NCI-H1694 (cell line): ENCODE data around the gene CDH23.

Experiments used
- DNase-seq: peaks from one replicate; lab custom pipeline; 2025; lab: John Stamatoyannopoulos, UW

Gene CDH23

DNA sequence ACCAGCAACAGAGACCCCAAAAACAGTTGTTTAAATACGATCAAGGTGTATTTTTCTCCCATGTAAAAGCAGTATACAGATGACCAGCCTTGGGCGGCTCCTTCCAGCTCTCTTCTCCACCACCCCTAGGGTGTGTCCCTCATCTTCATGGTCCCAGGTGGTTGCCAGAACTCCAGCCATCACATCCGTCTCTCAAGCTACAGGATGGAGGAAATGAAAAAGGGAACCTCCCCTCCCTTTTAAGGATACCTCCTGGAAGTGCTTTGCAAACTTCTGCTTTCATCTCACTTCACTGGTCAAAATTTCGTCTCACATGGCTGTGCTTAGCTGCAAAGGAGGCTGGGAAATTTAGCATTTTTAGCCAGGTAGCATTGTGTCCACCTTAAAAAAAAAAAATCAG lies 263.6 kb downstream of the CDH23 start:
- DNase-seq = no peak

DNA sequence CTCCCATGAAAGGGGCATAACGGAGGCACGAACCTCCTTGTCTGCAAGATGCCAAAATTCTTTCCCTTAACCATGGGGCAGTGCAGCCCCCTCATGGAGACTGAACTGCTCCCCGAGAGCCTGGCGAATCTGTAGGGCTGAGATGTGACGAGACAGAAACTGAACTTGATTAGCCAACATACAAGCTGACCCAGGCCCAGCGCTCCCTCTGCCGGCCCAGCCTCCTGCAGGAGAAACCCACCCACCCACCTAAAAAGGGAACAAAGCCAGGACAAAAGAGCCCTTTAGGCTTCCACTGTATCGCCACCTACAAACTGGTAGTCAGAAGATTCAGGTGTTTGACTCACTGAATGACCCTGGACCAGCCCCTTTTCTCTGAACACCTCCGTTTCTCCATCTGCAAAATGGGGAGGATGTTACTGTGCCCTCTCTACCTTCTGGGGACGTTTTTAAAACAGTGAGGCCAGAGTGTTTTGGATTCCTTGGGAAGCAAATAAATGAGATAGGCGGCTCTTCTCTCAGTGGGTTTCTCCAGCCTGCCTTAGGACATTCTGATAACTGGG lies 264.4 kb downstream of the CDH23 start:
- no peak for DNase-seq

DNA sequence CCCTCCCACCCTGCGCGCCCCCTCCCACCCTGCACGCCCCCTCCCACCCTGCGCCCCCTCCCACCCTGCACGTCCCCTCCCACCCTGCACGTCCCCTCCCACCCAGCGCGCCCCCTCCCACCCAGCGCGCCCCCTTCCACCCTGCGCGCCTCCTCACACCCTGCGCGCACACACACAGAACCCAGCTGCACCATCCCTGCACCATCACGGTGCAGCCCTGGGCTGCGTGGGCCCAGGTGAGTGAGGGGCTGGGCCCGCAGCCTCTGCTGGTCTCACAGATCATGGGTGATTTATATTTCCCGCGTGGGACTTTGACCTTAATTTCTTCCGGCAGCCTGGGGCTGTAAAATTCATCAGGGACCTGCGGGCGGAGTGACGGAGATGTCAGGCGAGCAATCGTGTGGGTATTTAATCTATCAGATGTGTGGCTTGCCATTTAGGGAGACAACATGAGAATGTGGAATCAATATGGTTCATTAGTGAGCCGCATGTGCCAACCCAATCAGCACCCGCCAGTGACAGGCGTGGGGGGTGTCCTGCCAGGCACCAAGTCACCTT lies 265.1 kb downstream of the CDH23 start:
- DNase-seq = no peak

DNA sequence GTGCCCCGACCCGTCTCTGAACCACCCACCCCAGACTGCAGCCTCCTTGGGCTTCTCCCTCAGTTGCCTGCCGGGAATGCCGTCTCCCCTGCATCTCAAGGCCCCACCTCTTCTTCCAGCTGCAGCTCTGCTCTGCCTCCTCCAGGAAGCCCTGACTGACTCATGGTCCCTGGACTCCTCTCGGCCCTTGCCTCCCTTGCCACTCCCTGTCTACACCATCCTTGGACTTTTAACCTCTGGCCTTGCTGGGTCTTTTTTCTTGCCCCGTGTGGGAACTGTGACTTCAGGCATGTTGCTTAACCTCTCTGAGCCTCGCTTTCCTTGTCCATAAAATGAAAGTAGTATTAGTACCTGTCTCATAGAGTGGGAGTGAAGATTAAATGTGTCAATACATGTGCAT lies 266.6 kb downstream of the CDH23 start:
- no peak for DNase-seq

DNA sequence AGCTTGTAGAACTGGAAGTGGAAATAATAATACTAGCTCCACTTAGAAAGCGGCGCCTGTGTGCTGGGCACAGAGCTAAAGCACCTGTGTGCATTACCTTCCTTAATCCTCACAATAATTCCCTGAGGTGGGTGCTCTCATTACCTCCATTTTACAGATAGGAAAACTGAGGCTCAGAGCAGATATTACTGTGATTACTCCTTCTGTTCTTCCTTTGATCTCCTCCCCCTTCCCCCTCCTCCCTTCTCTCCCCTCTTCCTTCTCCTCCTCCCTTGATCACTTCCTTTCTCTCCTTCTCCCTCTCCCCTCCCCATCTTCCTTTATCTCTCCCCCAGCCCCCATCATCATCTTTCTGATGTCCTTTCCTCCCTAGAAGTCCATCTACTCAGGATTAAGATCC lies 267.9 kb downstream of the CDH23 start:
- DNase-seq = no peak

DNA sequence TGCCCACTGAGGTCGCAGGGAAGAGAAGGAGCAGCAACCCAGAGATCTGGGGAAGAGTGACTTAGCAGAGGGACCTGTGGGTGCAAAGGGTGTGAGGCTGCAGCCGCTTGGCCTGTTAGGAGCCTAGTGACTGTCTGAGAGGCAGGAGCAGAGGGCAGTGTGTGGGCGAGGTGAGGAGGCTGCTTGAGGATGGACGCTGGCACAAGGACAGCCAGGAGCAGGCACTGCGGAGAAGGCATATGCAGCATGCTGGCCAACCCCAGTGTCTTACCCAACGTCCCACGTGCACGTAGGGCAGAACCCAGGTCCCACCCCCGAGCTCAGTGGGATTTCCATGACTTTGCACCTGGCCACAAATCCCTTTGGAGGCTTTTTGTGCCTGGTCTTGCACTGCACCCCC lies 268.7 kb downstream of the CDH23 start:
- DNase-seq = no peak

DNA sequence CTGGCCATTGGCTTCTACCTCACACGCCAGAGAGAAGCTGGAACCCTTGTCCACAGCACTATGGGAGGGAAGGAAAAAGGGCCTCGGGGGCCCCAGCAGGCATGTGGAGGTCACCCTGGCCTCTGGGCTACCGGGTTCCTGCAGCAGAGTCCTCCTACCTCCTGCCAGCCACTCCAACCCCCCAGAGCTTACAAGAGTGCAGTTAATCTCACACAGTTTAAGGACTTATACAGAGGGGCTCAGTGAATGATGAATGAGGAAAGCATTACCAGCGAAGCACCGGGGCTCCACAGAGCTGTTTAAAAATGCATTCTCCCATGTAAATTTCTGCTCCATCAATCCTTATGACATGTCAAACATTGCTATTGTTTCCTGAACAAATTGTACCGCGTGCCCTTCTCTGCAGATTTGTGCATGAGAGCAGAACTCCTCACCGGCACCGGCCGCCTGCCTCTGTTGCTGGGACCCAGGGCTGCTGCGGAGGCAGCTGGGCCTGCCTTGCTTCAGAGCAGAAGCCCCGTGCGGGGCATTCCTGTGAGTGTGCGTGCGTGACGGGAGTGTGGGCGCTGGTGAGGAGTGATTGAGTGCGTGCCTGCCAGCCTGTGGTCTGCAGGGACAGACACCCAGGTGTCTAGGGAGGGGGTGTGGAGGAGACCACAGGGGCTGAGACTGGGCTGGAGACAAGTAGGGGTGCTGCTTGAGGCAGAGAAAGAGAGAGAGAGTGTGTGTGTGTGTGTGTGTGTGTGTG lies 270.1 kb downstream of the CDH23 start:
- no peak for DNase-seq

DNA sequence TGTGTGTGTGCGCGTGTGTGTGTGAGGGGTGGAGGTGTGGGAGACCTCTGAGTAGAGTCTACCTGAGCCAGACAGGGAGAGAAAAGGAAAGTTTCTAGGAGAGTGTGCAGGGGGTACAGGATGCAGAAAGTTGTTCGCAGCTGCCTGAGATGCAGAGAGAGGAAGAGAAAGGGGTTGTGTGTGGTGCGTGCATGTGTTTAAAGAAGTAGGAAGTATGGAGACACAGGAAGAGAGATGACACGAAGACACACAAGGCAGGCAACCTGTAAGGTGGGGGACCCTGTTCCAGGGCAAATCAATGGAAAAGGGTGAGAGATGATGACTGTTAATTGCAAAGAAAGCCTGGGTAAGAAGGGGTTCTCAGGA lies 270.6 kb downstream of the CDH23 start:
- no peak for DNase-seq

DNA sequence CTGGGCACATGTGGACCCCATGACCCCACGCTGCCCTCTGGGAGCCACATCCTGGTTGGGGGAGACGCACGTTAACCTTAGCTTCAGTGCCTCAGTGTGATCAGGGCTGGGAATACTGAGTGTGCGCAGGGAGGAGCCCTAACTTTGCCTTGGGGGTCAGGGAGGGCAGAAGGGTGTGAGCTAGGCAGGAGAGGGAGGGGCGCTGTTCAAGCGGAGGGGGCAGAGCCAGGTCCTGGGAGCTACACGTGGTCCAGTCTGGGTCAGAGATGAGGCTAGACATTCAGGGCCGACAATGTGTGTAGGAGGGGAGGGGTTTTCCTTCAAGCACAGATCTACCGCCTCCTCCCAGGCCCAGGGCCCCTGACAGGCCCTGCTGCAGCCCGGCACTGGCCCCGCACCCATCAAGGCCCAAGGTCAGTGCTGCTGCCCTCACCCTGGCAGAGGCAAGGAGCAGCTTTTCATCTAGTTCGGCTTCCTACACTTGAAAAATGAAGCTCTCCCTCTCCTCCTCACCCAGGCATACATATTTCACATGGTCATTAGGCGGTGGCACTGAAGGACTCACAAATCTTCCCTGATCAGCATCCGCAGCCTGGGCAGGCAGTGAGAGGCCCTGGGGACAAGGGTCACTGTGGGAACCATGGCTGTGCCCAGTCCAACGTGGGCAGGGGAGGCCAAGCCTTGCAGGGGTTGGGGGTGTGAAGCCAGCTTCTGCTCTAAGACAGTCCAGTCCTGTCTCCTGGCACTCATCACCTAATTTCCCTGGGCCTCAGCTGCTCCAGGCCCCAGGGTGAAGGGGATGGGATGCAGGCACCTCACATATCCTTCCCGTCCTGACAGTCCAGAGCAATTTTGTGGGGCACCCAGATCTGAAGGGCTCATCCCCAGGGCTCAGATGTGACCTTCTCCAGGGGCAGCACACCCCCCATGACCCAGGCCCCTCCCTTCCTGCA lies 275.6 kb downstream of the CDH23 start:
- no peak for DNase-seq

DNA sequence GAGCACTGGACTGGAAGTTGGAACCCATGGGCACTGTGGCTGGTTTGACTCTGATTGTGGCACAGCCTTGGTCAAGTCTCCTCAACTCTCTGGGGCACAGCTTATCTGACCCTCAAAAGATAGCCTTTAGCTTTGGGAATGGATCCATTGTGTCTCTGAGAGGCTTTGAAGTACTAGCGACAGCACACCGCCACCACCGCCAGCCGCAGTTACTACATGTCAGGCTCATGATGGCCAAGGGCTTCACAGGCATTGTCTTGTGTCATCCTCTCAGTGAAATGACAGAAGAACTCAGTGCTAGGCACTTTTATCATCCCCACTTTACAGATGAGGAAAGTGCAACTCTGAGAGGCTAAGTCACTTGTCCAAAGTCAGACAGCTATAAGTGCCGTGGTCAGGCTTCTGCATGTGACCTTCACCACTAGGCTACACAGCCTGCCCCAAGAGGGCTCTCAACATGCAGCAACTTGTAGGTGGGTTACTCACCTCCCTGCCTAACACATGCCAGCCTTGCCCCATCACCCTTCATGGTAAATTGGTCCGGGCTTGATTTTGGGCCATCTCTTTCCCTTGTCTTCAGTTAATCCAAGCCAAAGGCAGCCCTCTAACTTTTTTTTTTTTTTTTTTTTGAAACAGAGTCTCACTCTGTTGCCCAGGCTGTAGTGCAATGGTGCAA lies 278.7 kb downstream of the CDH23 start:
- DNase-seq = no peak

DNA sequence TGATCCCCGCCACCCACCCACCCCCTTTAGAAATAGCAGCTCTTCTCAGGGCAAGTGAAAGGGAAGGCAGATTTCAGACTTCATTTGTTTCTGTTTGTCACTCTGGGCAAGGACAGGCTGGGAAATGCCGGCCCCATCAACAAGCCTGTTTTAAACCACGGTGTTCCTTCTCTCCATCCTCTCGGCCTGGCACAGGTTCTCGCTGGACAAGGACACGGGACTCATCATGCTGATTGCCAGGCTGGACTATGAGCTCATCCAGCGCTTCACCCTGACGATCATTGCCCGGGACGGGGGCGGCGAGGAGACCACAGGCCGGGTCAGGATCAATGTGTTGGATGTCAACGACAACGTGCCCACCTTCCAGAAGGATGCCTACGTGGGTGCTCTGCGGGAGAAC lies 280.5 kb downstream of the CDH23 start:
- no peak for DNase-seq

DNA sequence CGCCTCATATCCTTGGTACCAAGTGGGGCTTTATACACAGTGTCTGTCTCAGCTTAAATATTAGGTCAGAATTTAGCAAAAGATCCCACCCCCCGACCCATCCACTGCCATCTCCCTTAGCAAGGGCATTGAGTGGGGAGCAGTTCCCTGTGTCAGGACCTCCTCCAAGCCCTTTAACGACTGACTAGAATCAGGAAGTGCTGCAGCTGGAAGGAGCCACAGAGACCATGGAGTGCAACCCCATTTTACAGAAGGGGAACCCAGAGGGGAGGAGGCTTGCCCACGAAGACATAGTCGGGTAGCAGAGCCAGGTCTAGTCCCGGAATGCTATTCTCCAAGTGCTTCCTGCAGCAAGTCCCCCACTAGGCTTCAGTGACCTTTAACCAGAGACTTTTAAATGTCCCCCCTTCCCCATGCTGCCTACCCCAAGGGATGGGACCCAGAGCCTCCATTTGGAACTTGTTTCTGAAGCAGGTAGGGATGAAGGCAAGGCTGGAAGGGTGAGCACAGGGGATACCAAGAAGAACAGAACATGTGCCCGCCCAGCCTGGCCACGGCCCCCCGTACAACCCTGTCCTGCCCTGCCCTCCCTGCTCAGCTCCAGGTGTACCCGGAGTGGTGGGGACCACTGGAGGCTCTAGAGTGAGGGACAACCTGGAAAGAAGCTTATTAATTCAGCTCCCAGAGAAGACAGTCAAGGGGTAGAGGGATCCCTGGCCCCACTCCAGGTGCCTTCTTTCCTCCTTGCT lies 281.5 kb downstream of the CDH23 start:
- DNase-seq = no peak

DNA sequence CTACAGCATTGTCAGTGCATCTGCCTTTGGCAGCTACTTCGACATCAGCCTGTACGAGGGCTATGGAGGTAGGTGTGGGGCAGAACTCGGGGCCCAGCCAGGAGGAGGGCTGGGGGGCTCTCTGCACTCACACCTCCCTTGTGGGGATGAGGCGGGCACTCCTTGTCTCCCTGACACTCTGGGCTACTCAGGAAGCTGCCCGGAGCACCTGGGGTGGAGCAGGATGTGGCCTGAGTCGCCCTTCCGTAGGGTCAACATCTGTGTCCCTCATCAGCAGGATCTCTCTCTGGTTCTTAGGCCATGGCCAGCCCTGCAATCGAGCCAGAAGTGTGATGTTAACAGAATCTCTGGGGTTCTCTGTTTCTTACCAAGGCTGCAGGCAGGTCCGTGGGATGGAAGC lies 282.7 kb downstream of the CDH23 start:
- no peak for DNase-seq

DNA sequence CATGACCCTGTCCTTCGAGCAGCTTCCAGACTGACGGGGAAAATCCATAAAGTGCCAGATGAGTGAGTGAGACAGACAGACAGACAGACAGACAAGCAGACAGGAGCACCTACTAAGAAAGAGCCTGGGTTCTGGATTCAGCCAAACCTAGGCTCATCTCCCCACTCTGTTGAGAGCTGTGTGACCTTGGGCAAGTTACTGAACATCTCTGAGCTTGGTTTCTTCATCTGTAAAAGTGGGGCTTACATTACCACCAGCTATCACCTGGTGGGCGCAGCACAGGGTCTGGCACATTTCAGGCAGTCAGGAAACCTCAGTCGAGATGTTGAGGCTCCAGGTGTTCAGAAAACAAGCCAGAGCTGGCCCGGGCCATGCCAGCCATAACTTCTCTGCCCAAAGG lies 285.3 kb downstream of the CDH23 start:
- no peak for DNase-seq

DNA sequence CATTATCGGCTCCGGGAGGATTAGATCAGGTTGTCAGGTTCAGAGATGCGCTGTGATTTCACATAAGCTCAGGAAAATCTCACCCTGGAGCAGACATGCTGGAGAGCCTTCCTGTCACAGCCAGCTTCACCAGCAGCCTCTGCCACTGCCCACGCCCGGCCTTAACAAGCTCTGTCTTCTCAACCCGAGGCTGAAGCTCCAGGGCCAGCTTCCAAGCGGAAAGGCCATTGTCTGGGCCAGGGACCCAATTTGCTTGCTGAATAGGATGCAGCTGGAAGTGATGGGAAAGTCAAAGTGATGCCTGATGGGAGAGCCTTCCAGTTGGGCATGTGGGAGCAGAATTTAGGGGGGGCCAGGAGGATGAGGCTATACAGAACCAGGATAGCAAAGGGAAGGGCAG lies 286.6 kb downstream of the CDH23 start:
- no peak for DNase-seq

DNA sequence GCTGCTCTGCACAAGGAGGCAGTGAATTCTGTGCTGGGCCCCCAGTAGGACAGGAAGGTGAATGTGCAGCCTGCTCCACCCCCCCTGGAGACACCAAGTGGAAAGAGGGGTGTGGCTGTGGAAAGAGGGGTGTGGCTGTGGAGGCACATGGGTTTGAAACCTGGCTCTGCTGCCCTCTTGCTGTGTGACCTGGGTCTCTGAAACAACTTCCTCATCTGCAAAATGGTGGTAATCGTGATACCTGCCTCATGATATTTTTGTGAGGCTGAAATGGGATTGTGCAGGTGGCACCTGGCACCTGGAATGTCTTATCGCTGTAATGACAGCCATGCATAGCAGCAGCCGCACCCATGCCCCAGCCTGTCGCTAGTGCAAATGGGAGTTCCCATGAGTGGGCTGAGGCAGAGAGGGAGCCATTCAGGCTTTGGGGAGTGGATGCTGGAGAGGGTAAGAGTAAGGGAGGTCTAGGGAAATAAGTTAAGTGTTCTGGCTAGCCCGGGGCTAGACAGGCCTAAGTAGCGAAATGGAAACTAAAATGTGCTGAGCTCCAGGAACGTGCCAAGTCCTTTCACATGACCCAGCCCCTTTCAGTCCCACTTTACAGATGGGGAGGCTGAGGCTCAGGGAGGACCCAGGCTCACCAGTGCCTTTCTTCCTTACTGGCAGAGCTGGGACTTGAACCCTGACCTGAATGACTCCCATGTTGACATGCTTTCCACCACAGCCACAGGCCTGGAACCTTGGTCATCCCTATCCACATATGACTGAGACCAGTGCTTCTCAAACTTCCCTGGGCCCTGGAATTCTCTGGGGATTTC lies 287.8 kb downstream of the CDH23 start:
- DNase-seq = no peak

DNA sequence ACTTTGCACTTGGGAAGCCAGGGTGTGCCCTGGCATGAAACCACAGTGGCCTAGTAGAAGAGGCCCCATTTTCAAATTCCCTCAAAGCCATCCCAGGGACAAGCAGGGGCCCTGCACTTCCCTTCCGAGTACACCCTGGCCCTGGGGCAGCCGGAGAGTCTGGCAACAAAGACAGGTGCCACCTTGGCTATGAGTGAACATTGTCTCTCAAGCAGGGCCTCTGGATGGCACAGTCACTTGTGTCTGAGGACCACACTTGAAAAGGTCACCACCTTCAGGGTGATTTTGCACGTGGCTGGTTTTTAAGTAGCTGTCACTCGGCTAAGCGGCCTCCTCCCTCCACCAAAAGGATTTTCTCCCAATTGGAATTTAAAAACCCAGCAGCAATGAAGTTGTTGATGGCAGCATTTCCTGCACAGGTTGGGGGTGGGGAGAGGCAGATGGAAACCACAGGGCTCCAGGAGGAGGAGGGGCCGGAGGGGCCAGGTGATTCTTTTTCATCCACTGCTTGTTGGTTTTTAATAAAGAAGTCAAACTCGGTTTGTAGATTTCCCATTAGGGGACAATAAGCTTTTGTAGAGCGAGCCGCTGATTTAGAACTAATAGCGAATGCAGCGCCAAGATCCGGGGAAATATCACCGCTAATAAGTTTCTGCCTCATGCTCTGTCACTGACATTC lies 289.0 kb downstream of the CDH23 start:
- no peak for DNase-seq

DNA sequence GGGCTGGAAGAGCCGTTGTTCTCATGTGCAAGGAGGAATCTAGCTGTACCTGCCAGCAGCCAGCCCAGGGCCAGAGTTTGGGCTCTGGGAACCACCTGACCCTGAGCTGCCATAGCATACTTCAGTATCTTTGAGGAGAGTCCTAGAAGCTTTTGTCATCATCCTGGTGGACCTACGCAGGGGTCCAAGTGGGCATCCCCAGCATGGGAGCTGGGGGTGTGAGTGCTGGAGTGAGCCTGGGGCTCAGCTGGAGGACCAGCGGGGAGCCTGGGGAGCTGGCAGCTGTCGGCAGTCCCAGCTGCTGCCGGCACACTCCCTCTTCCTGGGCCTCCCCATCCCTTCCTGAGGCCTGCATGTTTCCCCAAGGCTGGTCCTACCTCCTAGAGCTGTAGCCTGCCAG lies 290.4 kb downstream of the CDH23 start:
- DNase-seq = no peak

DNA sequence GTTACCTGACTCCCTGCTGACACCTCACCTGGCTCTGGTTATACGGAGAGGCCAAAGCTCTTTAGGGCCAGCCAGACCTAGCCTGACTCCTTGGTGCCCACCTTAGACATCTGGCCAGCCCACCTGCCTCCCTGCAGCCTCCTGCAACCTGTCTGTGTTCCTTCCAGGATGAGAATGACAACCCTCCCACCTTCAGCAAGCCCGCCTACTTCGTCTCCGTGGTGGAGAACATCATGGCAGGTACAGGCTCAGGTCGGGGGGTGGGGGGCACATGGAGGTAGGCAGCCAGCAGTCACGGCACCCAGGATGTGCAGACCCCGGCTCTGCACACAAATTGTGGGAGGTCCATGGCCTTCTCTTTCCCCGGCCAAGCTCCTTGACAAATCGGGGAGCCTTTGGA lies 290.8 kb downstream of the CDH23 start:
- DNase-seq = no peak

DNA sequence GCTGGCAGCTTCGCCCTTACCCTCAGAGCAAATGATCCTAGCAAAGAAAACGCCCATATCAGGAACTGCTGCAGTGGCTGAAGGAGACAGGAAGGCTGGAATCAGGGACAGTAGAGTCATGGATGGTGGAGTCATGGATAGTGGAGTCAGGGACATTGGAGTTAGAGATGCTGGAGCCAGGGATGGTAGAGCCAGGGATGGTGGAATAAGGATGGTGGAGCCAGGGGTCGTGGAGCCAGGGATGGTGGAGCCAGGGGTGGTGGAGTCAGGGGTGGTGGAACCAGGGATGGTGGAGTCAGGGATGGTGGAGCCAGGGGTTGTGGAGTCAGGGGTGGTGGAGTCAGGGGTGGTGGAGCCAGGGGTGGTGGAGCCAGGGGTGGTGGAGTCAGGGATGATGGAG lies 291.5 kb downstream of the CDH23 start:
- DNase-seq = no peak
